ENCODE data around the gene HPS4.

The HPS4 gene

DNA sequence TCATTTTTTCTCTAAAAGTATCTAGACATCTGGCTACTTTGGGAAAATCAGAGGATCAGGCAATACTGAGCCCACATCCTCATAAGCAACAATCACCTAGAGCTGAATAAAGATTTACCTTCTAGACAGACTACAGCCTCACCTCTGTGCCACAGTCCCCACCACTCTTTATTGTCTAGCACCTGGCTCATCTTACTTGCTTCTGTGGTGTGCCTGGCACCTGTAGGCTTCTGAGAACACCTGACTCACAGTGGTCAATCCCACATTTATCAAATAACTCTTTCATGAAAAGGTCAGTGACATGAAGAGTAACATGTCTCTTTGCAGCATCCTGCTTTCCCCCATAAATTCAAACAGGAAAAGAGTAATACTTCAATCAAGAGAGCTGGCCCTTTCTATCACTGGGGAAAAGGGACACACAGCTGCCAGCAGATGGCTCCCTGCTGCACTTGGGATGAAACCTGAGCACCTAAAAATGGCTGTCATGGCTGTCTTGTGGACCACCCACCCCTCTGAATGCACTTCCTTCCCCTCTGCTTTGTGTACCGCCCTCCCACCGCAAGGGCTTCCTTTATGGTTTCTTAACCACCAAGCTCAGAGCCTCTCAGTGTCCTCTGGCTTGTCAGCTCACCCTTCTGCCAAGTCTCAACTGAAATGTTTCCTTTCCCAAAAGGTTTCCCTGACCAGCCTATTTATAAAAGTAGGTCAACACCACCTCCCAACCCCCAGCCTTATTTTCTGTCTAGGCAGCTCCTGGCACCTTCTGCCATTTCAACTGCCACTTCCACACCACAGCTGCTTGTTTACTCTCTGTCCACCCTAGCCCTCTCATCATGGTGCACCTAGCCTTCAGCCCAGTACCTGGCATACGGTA, 19.3 kb upstream of the HPS4 start:
- DNase-seq (ENCODE audit: low read depth), result no peak
- no peak overlapping the region for H3K4me3 ChIP-seq (ENCODE audit: low read depth, low read length)

DNA sequence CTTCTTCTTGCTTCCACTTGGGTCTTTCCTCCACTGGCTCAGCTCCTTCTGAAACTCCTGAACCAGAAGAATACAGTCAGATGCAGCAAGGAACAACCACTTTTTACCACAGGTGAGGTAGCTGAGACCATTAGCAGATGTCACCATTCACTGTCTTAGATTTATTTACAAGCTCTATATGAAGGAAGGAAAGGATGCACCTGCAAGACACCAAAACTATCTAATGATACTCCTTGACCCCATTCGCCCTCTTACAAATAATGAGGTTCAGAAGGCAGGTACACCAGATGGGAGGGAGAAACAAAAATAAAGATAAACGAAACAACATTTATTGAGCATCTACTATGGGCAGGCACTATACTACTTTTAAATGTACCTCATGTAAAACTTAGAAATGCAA, 18.4 kb upstream of the HPS4 start:
- no peak for DNase-seq (ENCODE audit: low read depth)
- H3K4me3 ChIP-seq (ENCODE audit: low read depth, low read length), result no peak overlapping the region

GRCh38 chr22:26499188-26499703, 15.7 kb upstream of the HPS4 start:
- no peak for DNase-seq (ENCODE audit: low read depth)
- no peak overlapping the region for H3K4me3 ChIP-seq (ENCODE audit: low read depth, low read length)

DNA sequence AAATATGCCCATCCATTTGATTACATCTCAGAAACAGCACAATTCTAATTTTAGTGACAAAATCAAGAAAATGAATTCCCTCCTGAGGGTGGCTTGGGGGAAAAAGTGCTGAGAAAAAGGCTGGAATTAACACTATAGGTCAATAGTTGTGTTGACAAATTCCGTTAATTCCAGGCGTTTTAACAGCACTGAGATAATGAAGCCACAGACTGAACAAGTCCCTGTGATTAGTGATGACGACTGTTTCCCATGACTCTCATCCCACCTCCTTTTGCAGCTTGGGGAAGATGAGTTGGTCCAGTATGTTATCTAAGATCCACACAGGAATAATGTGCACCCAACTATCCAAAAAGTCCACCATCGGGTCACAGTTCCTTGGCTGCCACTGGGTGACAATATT, 12.9 kb upstream of the HPS4 start:
- DNase-seq (ENCODE audit: low read depth), result no peak
- H3K4me3 ChIP-seq (ENCODE audit: low read depth, low read length), result no peak overlapping the region

- H3K4me3 ChIP-seq (ENCODE audit: low read depth, low read length), result no peak overlapping the region
- no peak for DNase-seq (ENCODE audit: low read depth)
These were observed 10.9 kb upstream of the HPS4 start for GRCh38 chr22:26494506-26494905.

DNA sequence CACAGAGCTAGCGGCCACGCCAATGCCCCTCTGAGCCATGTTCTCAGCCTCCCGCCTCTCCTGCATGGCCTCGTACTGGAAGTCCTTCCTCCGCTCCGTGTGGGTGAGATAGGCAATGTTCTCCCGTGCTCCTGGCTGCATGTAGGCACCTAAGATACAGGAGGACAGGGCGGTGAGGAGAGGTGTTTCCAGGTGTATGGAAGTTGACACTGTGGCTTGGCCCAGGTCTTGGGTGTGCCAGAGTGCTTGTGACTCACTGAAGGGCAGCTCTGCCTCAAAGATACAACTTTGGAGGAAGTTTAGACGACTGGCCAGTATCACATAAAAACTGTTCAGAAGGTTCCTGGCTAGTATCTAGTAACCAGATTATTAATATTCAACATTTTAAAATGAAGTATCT, 8.6 kb upstream of the HPS4 start:
- no peak for DNase-seq (ENCODE audit: low read depth)

DNA sequence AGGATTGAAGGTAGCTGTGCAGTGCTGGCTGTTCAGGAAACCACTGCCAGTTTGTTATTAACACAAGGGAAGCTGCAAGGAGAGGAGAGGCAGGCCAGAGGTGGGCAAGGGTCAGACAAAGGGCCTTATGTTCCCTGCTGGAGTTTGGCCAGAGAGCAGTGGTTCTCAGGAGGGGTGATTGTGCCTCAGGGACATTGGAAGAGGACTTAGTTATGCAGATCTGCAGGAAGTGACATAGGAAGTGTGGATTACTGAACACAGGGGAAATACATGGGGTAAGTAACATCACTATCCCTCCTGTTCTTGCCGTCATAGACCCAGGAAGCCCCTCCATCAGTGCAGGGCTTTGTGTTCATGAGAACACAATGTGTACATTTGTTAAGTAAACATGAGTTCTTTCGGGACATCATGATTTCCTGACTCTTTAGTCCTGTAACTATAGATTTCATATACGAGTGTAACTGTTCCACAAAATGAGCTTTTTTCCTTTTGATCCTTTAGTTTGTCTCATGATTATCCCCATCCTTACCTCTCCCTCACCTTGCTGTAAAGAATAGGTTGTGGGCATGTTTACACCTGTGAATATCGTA, 6.0 kb upstream of the HPS4 start:
- H3K4me3 ChIP-seq (ENCODE audit: low read depth, low read length), result no peak overlapping the region
- no peak for DNase-seq (ENCODE audit: low read depth)

More for the DNA sequence above, 8.6 kb upstream of the HPS4 start:
- H3K4me3 ChIP-seq (ENCODE audit: low read depth, low read length), result no peak overlapping the region

DNA sequence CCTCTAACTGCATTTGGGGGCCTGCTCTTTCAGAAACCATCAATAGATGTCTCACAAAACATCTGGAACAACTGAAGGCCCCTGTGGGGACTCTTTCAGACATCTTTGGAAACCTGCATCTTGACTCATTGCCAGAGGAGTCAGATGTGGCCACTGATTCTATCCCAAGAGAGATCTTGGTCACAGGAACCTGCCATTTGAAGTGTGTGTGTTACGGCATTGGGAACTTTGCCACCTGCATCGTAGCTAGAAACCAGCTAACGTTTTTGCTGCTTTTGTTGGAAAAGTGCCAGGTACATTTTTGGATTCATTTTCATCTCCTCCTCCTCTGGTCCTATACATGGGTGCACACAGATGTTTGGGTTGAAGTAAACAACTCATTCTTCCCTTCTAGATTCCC, 4.4 kb upstream of the HPS4 start:
- no peak for DNase-seq (ENCODE audit: low read depth)
- no peak overlapping the region for H3K4me3 ChIP-seq (ENCODE audit: low read depth, low read length)

GRCh38 chr22:26486394-26486793, 2.8 kb upstream of the HPS4 start:
- no peak for DNase-seq (ENCODE audit: low read depth)
- H3K4me3 ChIP-seq (ENCODE audit: low read depth, low read length), result no peak overlapping the region

DNA sequence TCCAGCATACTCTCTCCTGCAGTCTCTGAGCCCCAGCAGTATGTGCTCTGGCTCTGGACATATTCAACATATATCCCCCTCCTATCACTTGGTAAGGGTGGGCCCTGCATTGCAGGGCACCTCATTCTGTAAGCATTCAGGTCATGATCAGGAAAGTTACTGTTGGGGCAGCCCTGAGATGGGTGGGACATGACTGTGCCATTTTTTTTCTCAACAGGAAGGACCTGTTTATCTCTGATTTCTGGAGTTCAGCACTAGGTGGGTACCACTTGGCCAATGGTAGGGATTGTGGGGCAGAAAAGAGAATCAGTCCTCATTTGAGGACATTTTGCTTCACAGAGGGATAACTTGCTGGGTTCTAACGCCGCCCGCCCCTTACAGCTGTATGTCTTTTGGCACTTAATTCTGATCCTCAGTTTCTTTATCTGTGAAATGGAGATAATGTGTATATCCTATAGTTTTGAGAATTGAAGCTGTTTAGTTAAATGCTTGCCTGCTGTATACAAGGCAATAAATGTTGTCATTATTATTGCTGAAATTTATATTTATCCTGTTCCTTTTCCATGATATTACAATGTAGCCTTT, 2.3 kb upstream of the HPS4 start:
- H3K4me3 ChIP-seq (ENCODE audit: low read depth, low read length), result no peak overlapping the region
- no peak for DNase-seq (ENCODE audit: low read depth)

DNA sequence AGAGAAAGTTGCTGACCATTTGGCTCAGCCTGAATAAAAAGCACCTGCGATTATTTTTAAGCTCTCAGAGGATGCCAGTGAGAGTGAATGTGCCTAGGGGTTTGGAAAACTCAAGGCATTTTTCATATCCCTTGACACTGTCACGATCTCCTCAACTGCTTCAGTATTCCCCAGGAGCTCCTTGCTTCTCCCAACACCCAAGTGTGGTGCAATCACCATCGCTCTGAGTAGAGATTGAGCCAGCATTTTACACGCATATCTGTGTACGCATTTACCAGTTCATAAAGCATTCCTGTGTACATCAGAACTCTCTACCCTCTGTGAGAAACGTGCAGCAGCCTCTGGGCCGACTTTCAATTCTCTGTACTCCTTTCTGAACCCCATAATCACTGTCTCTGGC, 1.4 kb upstream of the HPS4 start:
- H3K4me3 ChIP-seq (ENCODE audit: low read depth, low read length), result no peak overlapping the region
- no peak for DNase-seq (ENCODE audit: low read depth)

- H3K4me3 ChIP-seq (ENCODE audit: low read depth, low read length), result peak overlapping the region; percentile 93
- DNase-seq (ENCODE audit: low read depth), result no peak
These were observed 750 bp upstream of the HPS4 start for GRCh38 chr22:26484360-26484706.

- DNase-seq (ENCODE audit: low read depth), result no peak
- H3K4me3 ChIP-seq (ENCODE audit: low read depth, low read length), result peak overlapping the region; percentile 93
These were observed 542 bp downstream of the HPS4 start for GRCh38 chr22:26483043-26483438.

DNA sequence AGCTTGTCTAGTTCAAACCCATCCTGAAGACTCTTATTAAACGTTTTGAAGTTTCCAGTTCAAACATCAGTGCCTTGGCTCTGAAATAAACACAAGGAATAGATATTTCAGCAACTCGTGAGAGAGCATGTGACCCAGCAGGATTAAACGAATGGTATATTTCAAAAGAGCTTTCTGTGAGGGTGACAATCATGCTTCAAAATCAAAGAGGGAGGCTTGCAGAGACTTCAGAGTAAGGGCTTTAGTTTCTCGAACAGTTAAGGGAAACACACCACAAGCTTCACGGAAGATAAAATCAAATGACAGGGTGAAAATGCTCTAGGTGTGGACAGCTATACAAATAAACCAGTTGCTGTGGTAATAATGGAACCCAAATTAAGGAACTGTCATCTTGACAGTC, 1.4 kb downstream of the HPS4 start:
- DNase-seq (ENCODE audit: low read depth), result no peak
- H3K4me3 ChIP-seq (ENCODE audit: low read depth, low read length), result no peak overlapping the region

DNA sequence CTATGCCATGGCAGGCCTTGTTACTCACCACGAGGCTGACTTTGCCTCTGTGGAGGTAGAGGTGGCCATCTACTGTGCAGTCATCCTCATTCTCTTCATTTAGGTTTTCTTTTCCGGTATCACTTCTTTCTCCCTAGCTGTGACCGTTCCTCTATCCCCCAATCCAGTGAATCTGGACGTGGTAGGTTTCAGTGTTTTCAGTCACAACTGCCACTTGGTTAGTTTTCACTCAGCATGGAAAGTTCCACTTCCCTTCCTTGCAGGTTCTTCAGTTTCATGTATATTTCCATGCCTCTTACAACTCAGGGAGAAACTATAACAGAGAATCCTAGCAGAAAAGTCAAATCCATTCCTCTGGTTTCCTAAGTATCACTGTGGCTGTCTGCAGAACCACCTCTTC, 1.9 kb downstream of the HPS4 start:
- no peak for DNase-seq (ENCODE audit: low read depth)
- no peak overlapping the region for H3K4me3 ChIP-seq (ENCODE audit: low read depth, low read length)

DNA sequence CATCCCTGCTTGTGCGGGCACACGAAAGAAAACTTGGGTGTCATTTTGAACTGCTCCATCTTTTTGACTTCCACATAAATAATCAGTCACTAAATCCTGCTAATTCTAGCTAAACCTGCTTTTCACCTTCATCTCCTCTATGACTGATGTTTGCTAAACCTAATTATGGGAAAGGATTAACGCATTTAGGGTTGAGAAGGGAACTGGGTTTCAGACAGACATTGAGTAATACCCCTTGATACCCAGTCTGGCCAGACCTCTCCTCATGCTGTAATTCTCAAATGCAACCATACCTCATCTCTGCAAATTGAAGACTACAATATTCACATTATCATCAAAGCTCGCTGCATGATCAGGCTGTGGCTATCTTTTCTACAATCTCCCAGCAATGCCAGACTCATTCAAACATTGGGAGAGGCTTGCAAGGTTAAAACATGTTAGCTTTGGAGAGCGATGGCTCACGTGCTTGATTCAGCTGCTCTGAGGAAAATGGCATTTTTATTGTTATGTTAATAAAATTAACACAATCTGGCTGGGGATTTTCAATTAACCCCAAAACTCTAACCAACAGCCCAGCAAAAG, 2.4 kb downstream of the HPS4 start:
- DNase-seq (ENCODE audit: low read depth), result no peak
- H3K4me3 ChIP-seq (ENCODE audit: low read depth, low read length), result no peak overlapping the region

DNA sequence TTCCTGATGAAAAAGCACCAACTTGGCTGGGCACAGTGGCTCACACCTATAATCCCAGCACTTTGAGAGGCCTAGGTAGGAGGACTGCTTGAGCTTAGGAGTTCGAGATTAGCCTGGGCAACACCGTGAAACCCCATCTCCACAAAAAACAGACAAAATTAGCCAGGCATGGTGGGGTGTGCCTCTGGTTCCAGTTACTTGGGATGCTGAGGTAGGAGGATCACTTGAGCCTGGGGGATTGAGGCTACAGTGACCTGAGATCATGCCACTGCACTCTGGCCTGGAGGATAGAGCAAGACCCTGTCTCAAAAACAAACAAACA, 3.0 kb downstream of the HPS4 start:
- no peak for DNase-seq (ENCODE audit: low read depth)
- no peak overlapping the region for H3K4me3 ChIP-seq (ENCODE audit: low read depth, low read length)

DNA sequence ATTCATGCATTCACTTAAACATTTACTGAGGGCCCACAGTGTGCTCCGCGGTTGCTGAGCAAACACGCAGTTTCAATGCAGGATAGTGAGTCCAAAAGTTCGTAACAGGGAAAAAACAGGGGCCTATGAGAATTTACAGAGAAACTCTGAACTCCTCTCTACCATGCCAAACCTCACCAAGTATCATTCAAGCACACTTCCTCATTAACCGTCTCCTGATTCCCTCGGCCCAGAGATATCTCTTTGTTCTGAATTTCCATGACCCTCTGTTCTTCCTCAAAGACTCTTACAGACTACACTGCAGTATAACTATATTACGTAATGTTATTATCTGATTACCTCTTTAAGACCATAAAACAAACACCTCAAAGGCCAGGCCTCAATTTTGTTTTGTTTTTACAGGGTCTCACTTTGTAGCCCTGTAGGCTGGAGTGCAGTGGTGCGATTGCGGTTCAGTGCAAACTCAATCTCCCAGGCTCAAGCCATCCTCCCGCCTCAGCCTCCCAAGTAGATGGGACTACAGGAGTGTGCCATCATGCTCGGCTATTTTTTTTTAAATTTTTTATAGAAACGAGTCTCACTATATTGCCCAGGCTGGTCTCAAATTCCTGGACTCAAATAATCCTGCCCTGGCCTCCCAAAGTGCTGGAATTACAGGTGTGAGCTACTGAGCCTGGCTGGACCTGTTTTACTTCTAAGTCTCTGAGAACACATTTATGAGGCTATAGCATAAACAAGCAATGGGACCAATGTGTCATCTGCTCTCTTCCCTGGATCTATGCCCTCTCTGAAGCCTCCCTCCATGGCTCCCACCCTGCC, 3.6 kb downstream of the HPS4 start:
- DNase-seq (ENCODE audit: low read depth), result no peak

DNA sequence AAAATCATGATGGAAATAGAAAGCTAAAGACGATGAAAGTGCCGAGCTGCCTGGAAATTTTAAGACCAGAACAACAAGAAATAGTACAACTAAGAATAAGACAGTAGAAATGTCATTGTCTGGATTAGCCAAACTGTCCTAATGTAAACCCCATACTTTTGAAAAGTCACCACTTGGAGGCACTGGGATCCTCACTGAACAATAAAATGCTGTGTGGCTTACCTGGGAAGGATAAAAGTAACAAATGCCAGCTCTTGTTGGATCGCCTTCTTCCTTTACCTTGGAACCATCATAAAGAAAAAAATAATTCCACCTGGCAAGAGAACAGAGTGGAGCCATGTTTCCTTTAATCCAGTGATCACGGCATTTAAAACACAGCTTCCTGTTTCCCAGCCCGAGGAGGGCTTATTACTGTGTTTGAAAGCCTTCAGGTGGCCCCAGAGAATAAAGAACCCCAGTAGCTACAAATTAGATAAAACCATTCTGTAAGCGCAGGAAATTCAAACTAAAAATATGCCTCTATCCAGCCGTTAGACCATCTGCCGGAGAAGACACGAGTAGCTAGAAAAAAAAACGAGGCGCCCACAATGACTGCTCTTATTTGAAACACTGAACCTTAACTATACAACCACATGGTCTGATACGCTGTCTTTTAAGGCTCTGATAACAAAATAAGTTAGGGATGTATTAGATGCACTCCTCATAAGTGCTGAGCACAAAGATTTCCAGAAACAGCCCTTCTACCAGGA, 4.4 kb downstream of the HPS4 start:
- H3K4me3 ChIP-seq (ENCODE audit: low read depth, low read length), result no peak overlapping the region
- DNase-seq (ENCODE audit: low read depth), result no peak

More for the DNA sequence above, 3.6 kb downstream of the HPS4 start:
- H3K4me3 ChIP-seq (ENCODE audit: low read depth, low read length), result no peak overlapping the region

Measured in skeletal muscle cell (primary cell).